DMS79 (cell line): Measurements from ENCODE around the gene USHBP1.

Source experiments
- DNase-seq: peaks from one replicate; lab custom pipeline; 2025; lab: John Stamatoyannopoulos, UW

USHBP1 gene

GRCh38 chr19:17262557-17262956 lies 2.0 kb downstream of the USHBP1 start:
- no peak for DNase-seq

- DNase-seq = peak; percentile 89
Measured at GRCh38 chr19:17260842-17261325, 3.7 kb downstream of the USHBP1 start.

GRCh38 chr19:17259934-17260333 lies 4.6 kb downstream of the USHBP1 start:
- no peak for DNase-seq

- DNase-seq = no peak
Measured at GRCh38 chr19:17259118-17259780, 5.3 kb downstream of the USHBP1 start.

GRCh38 chr19:17256130-17256529 lies 8.4 kb downstream of the USHBP1 start:
- no peak for DNase-seq

- peak; percentile 23 for DNase-seq
Measured at GRCh38 chr19:17255150-17255621, 9.4 kb downstream of the USHBP1 start.

- no peak for DNase-seq
Measured at GRCh38 chr19:17254636-17255035, 9.9 kb downstream of the USHBP1 start.

GRCh38 chr19:17249887-17250548 lies 14.5 kb downstream of the USHBP1 start:
- DNase-seq = no peak

GRCh38 chr19:17248011-17248776 lies 16.4 kb downstream of the USHBP1 start:
- DNase-seq = peak; percentile 57

- DNase-seq = no peak
Measured at GRCh38 chr19:17246681-17247425, 17.7 kb downstream of the USHBP1 start.

- DNase-seq = no peak
Measured at GRCh38 chr19:17245535-17245984, 19.0 kb downstream of the USHBP1 start, which contains the start of gene NR2F6. TSS of gene NR2F6 (minus strand) at chr19:17245919. CDS start at chr19:17245220, 699 bp downstream.

GRCh38 chr19:17244618-17245534 lies 19.7 kb downstream of the USHBP1 start:
- no peak for DNase-seq

- peak; percentile 37 for DNase-seq
Measured at GRCh38 chr19:17243830-17244617, 20.5 kb downstream of the USHBP1 start.

- DNase-seq = no peak
Measured at GRCh38 chr19:17243211-17243829, 21.2 kb downstream of the USHBP1 start.

GRCh38 chr19:17242431-17243208 lies 21.9 kb downstream of the USHBP1 start:
- DNase-seq = no peak

- DNase-seq = no peak
Measured at GRCh38 chr19:17240826-17241399, 23.6 kb downstream of the USHBP1 start.

- DNase-seq = no peak
Measured at GRCh38 chr19:17240062-17240752, 24.3 kb downstream of the USHBP1 start.
